Muscle of leg (tissue), 11 donors: ENCODE measurements around the gene PTPN22. TPM values are rescaled to one million over a fixed set of nuclear protein-coding genes. Genes with fewer than 3 reads are reported as not detected.
A peak's percentile ranks its signal among the peaks of the same experiment; 100 is the strongest.

Experiments used
- DNase-seq: peaks from one replicate; pipeline ENCODE4 v3.0.0; 2013
- H3K27ac ChIP-seq: one replicate; pipeline ENCODE4 v1.5.1; 2013; ENCODE audit warnings: mild to moderate bottlenecking, low read length, control low read depth
- H3K27me3 ChIP-seq: one replicate; pipeline ENCODE4 v1.6.1; 2013; ENCODE audit warnings: low read length; ENCODE audit not compliant: control insufficient read depth, insufficient read depth
- H3K36me3 ChIP-seq: one replicate; pipeline ENCODE4 v1.6.1; 2013; ENCODE audit warnings: low read length; ENCODE audit not compliant: control insufficient read depth, insufficient read depth
- H3K4me1 ChIP-seq: one replicate; pipeline ENCODE4 v1.6.1; 2013; ENCODE audit warnings: low read length; ENCODE audit not compliant: control insufficient read depth, insufficient read depth
- H3K4me3 ChIP-seq: one replicate; pipeline ENCODE4 v1.5.1; 2013; ENCODE audit warnings: low read length, control low read depth
- H3K9me3 ChIP-seq: replicated peaks from 2 replicates; pipeline ENCODE4 v1.6.1; 2013; ENCODE audit warnings: low read depth, low read length; ENCODE audit not compliant: control insufficient read depth
- WGBS: methylation state at CpG from one replicate; pipeline ENCODE4 v1.1.5; 2013; ENCODE audit warnings: missing lambda C conversion rate; ENCODE audit not compliant: insufficient coverage; 5-methylcytosine and 5-hydroxymethylcytosine counted together
- polyA plus RNA-seq, 8 donors: library from polyadenylated mRNA; unstranded; fragments of 120-200 nt; gene quantifications; one replicate each; pipeline versions ENCODE4 v1.2.1 to v1.2.3, GENCODE V29; 2013; ENCODE audit warnings: inconsistent platforms in 1 of 8, low replicate concordance in 1 of 8; ENCODE audit not compliant: insufficient read length in 8 of 8, insufficient read depth in 1 of 8
- total RNA-seq: library from RNA; stranded (reverse); fragments of 120-200 nt; gene quantifications from one replicate; pipeline ENCODE4 v1.2.4, GENCODE V29; 2013

PTPN22 gene
- total and polyA plus RNA-seq, 9 donors: 0.20 to 0.65 (median 0.37) TPM

DNA sequence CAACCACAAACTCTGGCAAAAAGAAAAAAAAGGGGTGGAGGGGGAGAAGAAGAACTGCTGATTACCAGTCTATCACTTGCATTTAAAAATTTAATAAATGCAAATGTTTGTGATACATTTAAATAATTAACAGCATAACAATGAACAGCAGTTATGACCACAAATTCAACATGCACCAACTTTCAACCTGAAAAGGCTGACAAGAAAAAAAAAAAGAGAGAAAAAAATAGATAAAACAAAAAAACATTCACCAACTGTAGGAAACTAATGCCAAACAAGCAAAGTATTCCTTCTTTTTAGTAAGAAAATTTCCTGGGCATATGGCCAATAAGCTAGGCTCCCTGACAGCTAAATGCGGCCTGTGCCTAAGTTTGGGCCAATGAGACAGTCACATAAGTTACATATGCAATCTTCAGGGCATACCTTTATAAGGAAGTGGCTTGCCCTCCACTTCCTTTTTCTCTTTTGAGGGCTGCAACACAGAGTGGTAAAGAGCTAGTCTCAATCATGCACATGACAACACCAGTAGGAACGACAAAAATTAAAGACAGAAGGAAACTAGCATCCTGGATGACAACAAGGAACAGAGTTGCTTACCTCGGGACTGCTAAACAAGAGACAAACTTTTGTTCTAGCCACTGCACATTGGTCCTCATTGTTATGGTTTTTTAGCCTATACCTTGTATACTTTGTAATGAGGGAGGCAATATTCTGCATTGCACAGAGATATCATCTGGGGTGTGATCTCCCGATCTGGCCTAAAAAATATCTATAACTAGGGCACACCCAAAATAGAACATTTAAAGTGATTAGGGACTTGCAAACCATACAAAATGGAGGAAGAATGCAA is 88.0 kb downstream of the PTPN22 start:
- no peaks in the 10 kb centered on the region for H3K36me3 ChIP-seq
- no peaks in the 10 kb centered on the region for H3K9me3 ChIP-seq
- H3K4me1 ChIP-seq: peaks cover 14% of the 10 kb centered on the region
- peak; percentile 83 for DNase-seq
- WGBS: 0% methylated on average over 1 of the region's 4 CpGs
- H3K4me3 ChIP-seq: no peak overlapping the region
- H3K27me3 ChIP-seq: no peaks in the 10 kb centered on the region
- peak overlapping the region; percentile 31 for H3K27ac ChIP-seq

DNA sequence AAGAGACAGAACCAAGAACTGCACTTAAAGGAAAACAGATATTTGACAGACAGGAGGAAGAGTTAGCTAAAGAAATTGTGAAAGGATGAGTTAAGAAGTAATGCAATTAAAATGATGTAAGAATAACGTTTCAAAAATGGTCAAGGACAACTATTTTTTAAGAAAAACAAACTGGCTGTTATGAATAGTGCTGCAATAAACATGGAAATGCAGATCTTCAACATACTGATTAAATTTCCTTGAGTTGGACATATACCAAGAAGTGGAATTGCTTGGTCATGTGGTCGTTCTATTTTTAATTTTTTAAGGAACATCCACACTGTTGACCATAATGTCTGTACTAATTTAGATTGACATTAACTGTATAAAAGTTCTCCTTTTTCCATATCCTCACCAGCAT is 89.1 kb downstream of the PTPN22 start:
- H3K36me3 ChIP-seq: no peaks in the 10 kb centered on the region
- H3K4me3 ChIP-seq: no peak overlapping the region
- WGBS: no CpG with 5 or more reads among the region's 2 CpGs
- DNase-seq: peak; percentile 39
- H3K27me3 ChIP-seq: no peaks in the 10 kb centered on the region
- no peak overlapping the region for H3K27ac ChIP-seq
- H3K4me1 ChIP-seq: peaks cover 14% of the 10 kb centered on the region
- no peaks in the 10 kb centered on the region for H3K9me3 ChIP-seq

DNA sequence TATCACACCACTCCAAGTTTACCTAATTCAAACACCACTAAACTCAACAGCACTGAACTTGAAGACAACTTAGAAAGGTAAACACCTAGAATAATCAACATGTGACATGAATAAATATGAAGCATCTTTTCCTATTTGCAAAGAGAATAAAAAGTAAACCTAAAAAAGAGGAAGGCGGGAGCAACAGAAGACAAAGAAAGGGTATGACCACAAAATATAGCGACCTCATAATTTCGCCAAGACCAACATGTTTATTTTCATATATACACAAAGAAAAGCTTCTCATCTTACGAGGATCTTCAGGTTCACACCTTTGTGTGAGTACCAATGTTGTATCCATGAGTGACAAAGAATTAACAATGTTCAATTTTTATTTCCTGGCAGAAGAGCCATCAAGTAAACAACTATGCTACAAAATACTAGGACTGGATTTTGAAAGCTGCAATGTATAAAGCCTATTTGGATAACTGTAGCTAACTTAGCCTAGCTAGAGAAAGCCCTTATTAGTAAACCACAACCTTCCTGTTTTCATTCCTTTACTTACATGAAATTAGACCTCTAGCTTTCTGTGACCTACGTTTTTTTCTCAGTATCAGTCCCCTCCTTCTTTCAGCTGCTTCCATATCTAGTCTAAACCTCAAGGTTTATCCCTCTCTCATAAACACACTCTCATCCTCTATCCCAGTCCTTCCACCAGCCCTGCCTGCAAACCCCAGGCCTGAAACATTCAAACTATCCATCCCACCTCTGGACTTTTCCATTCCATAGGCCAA is 91.0 kb downstream of the PTPN22 start:
- no peak for DNase-seq
- Histone ChIP-seq H3K27ac (no peak overlapping the region), H3K4me3 (no peak overlapping the region), H3K36me3 (peaks cover 11% of the 10 kb centered on the region), H3K4me1 (peaks cover 14% of the 10 kb centered on the region), H3K9me3 (no peaks in the 10 kb centered on the region), H3K27me3 (no peaks in the 10 kb centered on the region)
- 33% methylated on average over 1 of the region's 5 CpGs for WGBS

DNA sequence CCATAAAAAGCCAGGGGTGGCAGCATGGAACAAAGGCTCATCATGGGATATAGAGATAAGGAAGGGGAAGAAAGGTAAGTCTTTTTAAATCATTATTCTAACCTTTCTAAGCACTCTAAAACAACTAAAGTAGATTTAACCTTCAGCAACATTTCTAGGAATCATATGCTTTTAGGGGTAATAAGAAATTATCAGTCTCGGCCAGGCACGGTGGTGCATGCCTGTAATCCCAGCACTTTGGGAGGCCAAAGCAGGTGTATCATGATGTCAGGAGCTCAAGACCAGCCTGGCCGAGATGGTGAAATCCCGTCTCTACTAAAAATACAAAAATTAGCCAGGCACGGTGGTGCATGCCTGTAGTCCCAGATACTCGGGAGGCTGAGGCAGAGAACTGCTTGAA is 92.0 kb downstream of the PTPN22 start:
- DNase-seq: no peak
- Histone ChIP-seq H3K4me1 (peaks cover 13% of the 10 kb centered on the region), H3K9me3 (no peaks in the 10 kb centered on the region), H3K36me3 (peaks cover 11% of the 10 kb centered on the region), H3K27me3 (no peaks in the 10 kb centered on the region), H3K4me3 (no peak overlapping the region), H3K27ac (no peak overlapping the region)
- 87% methylated on average over 6 of the region's 6 CpGs for WGBS

DNA sequence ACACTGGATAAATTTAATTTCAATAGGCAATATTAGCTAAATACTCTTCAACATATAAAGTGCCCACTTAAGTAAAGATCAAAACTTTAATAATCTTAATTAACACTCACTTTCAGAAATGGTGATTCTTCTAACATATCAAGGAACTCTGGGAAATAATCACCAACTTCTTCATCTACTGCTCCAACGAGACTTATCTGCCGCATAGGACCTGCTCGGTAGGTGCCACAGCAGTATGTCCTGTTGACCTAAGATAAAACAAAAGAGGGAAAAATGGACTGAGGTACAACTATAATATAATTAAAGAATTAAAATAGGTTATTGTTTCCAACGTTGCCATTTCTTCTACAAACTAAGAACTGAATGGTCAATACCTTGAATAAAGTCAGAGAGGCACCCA is 94.0 kb downstream of the PTPN22 start:
- H3K4me3 ChIP-seq: no peak overlapping the region
- no peak for DNase-seq
- peaks cover 3% of the 10 kb centered on the region for H3K4me1 ChIP-seq
- no peaks in the 10 kb centered on the region for H3K9me3 ChIP-seq
- no peaks in the 10 kb centered on the region for H3K27me3 ChIP-seq
- H3K36me3 ChIP-seq: peaks cover 15% of the 10 kb centered on the region
- H3K27ac ChIP-seq: no peak overlapping the region
- WGBS: no CpG with 5 or more reads among the region's 4 CpGs

DNA sequence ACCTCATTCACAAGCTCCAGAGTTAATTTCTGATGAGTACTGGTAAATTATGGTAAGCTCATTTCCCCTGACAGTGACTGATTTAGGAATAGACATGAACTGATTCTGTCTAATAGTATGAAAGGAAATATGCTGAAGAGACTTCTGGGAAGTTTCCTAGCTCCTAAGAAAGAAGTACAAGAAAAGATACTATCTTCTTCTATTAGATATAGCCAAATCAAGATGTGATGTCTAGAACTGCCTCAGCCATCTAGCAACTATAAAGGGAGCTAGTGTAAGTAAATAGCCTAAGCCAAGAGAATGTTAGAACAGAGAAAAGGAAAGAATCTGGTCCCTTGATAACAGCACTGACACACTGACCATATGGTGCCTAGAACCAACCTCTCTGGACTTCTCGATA is 101.5 kb downstream of the PTPN22 start:
- no peak for DNase-seq
- Histone ChIP-seq H3K27me3 (no peaks in the 10 kb centered on the region), H3K4me3 (no peak overlapping the region), H3K27ac (no peak overlapping the region), H3K4me1 (no peaks in the 10 kb centered on the region), H3K9me3 (no peaks in the 10 kb centered on the region), H3K36me3 (peaks cover 15% of the 10 kb centered on the region)
- no CpG with 5 or more reads among the region's 1 CpG for WGBS

DNA sequence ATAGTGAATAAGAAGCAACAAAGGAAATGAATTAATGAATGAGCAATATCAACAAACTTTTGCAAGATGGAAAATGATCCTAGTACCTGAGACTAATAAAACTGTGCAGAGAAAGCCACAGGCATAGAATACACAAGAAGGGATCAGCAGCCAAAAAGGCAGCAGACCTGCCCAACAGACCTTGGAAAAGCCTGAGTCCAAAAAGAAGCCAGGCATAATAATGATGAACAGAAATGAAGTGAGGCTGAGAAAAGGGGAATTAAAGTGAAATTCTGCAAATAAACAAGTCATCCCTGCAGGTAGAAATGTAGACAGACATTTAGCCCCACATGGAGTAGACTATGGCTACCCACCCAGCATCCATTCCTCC is 101.9 kb downstream of the PTPN22 start:
- Histone ChIP-seq H3K27ac (no peak overlapping the region), H3K36me3 (peaks cover 15% of the 10 kb centered on the region), H3K4me3 (no peak overlapping the region), H3K27me3 (no peaks in the 10 kb centered on the region), H3K4me1 (no peaks in the 10 kb centered on the region), H3K9me3 (no peaks in the 10 kb centered on the region)
- no peak for DNase-seq

DNA sequence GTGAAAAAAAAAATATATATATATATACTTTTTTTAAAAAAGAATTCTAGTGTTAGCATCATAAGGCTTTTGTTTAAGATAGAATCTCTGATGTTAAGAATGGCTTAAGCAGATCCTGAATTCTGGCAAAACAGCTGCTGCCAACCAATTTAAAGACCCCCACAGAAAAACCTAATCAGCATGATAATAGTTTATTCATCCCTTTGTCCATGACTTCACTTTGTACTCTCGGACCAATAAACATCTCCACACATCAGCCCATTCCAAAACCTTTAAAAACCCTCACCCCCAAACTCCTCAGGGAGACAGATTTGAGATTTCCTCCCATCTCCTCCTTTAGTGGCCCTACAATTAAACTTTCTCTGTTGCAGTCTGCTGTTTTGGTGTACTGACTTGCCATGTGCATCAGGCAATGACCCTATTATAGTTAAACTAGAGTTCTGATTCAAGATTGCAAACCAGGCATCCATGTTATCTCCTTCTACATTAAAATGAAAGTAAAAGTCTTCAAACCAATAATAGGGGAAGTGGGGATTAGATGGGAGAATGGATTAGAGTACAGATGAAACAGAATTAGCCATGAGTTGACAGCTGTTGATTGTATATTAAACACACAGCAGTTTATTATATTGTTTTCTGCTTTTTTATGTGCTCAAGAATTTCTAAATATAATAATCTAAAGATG is 102.5 kb downstream of the PTPN22 start:
- 8% methylated on average over 1 of the region's 1 CpG for WGBS
- Histone ChIP-seq H3K36me3 (peaks cover 12% of the 10 kb centered on the region), H3K4me3 (no peak overlapping the region), H3K27ac (no peak overlapping the region), H3K27me3 (no peaks in the 10 kb centered on the region), H3K9me3 (no peaks in the 10 kb centered on the region), H3K4me1 (no peaks in the 10 kb centered on the region)
- no peak for DNase-seq

DNA sequence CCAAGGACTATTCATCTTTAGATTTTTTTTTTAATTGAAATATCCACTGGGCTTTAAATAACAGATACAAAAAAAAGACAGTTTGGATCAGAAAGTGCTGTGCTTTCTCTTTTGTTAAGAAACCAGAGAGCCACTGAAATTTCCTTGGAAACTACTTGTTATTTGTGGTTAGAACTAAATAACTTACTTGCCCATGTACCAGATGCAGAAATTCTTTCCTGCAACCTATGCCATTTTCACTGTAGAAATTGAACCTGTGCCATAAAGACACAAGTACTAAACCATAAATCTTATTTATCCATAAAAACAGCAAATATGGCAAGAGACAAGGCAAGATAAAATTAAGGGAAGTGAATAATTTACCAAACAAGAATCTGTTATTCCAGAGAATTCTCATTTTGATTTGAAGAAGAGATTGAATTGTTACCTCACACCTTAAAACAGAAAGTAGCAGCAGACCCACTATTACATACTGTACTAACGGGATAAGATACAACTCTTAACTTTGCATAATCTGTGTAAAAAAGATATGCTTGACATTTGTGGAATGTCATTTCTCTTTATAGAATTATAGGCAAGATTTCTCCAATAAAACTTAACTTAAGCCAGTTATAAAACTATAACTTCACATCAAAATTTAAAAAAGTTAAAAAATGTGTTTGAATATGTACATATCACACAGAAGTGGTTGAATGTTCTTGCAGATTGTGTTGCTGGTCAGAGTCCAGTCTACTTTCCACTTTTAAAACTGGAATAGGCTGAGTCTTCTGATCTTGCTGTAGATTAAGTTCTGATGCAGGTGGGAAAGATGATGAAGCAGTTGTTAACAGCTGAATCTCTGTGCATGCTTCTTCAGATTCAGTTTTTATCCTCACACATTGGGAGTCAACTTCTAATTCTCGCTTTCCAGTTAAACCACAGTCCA is 105.9 kb downstream of the PTPN22 start:
- no peak for DNase-seq
- H3K9me3 ChIP-seq: no peaks in the 10 kb centered on the region
- no peaks in the 10 kb centered on the region for H3K27me3 ChIP-seq
- WGBS: no CpG with 5 or more reads among the region's 2 CpGs
- H3K4me3 ChIP-seq: no peak overlapping the region
- H3K27ac ChIP-seq: no peak overlapping the region
- H3K4me1 ChIP-seq: no peaks in the 10 kb centered on the region
- peaks cover 11% of the 10 kb centered on the region for H3K36me3 ChIP-seq
